ENCODE measurements around the gene TRIO.

TRIO gene

GRCh38 chr5:14460844-14461398, 317.8 kb downstream of the TRIO start:
- no peak for DNase-seq (ENCODE audit: low spot score)

GRCh38 chr5:14462681-14463080, 319.5 kb downstream of the TRIO start:
- no peak for DNase-seq (ENCODE audit: low spot score)

- DNase-seq (ENCODE audit: low spot score): no peak
Observed at GRCh38 chr5:14463629-14464028, 320.5 kb downstream of the TRIO start.

GRCh38 chr5:14464096-14464495, 321.0 kb downstream of the TRIO start:
- DNase-seq (ENCODE audit: low spot score): no peak

GRCh38 chr5:14464671-14465070, 321.5 kb downstream of the TRIO start:
- DNase-seq (ENCODE audit: low spot score): no peak

GRCh38 chr5:14465116-14465515, 322.0 kb downstream of the TRIO start:
- no peak for DNase-seq (ENCODE audit: low spot score)

GRCh38 chr5:14465776-14466175, 322.6 kb downstream of the TRIO start:
- DNase-seq (ENCODE audit: low spot score): no peak

- no peak for DNase-seq (ENCODE audit: low spot score)
Observed at GRCh38 chr5:14467251-14467650, 324.1 kb downstream of the TRIO start.

- DNase-seq (ENCODE audit: low spot score): no peak
Observed at GRCh38 chr5:14467886-14468285, 324.7 kb downstream of the TRIO start.

- no peak for DNase-seq (ENCODE audit: low spot score)
Observed at GRCh38 chr5:14469551-14470377, 326.6 kb downstream of the TRIO start.

GRCh38 chr5:14471507-14471906, 328.4 kb downstream of the TRIO start:
- DNase-seq (ENCODE audit: low spot score): no peak

GRCh38 chr5:14472986-14473567, 329.9 kb downstream of the TRIO start:
- DNase-seq (ENCODE audit: low spot score): no peak

GRCh38 chr5:14475045-14475444, 331.9 kb downstream of the TRIO start:
- DNase-seq (ENCODE audit: low spot score): no peak

- no peak for DNase-seq (ENCODE audit: low spot score)
Observed at GRCh38 chr5:14476786-14477435, 333.8 kb downstream of the TRIO start.

GRCh38 chr5:14479143-14479696, 336.1 kb downstream of the TRIO start:
- DNase-seq (ENCODE audit: low spot score): no peak

- DNase-seq (ENCODE audit: low spot score): no peak
Observed at GRCh38 chr5:14481349-14481748, 338.2 kb downstream of the TRIO start.

- DNase-seq (ENCODE audit: low spot score): no peak
Observed at GRCh38 chr5:14482085-14482484, 338.9 kb downstream of the TRIO start.

GRCh38 chr5:14483504-14484157, 340.5 kb downstream of the TRIO start:
- DNase-seq (ENCODE audit: low spot score): no peak

- no peak for DNase-seq (ENCODE audit: low spot score)
Observed at GRCh38 chr5:14486486-14486885, 343.3 kb downstream of the TRIO start.

GRCh38 chr5:14486996-14487896, 344.1 kb downstream of the TRIO start:
- DNase-seq (ENCODE audit: low spot score): no peak
